ENCODE measurements around the gene TPPP3.

DNA sequence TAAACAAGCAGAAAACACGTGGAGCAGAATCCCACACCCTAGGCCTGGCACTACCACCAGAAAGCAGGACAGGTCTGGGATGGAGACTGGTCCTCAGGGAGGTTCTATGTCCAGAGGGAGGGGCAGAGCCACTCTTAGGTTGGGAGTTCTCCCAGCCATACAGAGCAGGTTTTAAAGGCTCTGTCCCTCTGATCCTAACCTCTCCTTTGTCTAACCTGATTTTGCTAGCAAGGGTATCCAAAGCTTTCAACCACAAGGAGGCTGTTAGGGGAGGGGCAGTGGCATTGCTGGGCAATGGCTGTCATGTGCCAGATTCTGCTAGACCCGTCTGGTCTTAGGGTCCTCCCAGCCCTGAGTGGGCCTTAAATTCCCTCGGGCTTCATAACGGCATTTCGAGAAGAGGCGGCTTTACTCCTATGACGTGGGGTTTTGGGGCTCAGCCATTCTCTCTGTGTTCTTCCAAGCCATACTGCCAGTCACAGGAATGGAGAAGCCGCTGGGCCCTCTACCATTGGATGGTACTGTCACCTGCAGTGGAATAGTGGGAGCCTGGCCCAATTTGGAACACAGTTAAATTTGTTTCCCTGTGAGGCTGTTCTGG is 5.7 kb downstream of the TPPP3 start:
- TF ChIP-seq, protein P1, sequence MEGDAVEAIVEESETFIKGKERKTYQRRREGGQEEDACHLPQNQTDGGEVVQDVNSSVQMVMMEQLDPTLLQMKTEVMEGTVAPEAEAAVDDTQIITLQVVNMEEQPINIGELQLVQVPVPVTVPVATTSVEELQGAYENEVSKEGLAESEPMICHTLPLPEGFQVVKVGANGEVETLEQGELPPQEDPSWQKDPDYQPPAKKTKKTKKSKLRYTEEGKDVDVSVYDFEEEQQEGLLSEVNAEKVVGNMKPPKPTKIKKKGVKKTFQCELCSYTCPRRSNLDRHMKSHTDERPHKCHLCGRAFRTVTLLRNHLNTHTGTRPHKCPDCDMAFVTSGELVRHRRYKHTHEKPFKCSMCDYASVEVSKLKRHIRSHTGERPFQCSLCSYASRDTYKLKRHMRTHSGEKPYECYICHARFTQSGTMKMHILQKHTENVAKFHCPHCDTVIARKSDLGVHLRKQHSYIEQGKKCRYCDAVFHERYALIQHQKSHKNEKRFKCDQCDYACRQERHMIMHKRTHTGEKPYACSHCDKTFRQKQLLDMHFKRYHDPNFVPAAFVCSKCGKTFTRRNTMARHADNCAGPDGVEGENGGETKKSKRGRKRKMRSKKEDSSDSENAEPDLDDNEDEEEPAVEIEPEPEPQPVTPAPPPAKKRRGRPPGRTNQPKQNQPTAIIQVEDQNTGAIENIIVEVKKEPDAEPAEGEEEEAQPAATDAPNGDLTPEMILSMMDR (IDR thresholded peaks at IDR 0.05) = no peak
- TF ChIP-seq POLR2A (IDR thresholded peaks at IDR 0.05) = no peak
